Measurements from ENCODE around the gene SLC9A8. TPM values are rescaled to one million over a fixed set of nuclear protein-coding genes. Genes with fewer than 3 reads are reported as not detected.
"Not testable (repeated sequence)": the region's sequence is repeated elsewhere in the genome, so short reads cannot be mapped to it uniquely, and the experiment has no call there.

Gene SLC9A8
- total RNA-seq, 4 donors from 2014 or later: 8.2 to 17.3 (median 12.1) TPM

DNA sequence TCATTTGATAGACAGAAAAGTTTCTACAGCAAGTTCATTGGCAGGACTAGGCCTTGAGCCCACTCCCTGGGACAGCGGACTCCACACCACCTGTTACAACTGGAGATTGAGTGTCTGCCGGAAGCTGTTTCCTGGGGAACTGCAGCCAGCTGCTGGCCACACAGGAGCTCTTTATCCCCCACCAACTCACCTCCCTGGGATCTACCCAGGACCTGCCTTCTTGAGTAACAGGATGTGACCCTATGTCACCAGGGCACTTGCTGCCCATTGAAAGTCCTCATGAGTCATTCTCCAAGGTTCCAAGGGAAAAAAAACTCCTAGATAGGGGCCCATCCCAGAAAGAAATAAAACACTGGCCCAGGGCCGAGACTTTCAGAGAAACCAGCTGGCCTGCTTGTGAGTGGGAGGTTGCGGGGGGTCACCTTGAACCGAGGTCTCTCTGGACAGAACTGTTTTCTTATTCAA, 37.4 kb upstream of the SLC9A8 start:
- no peaks in the 10 kb centered on the region for H3K36me3 ChIP-seq
- TF ChIP-seq POLR2A (IDR thresholded peaks at IDR 0.05) (no peak), EP300 (IDR thresholded peaks at IDR 0.05) (peak in 1 of 2 donors; percentile 74)
- TF ChIP-seq, protein P1, sequence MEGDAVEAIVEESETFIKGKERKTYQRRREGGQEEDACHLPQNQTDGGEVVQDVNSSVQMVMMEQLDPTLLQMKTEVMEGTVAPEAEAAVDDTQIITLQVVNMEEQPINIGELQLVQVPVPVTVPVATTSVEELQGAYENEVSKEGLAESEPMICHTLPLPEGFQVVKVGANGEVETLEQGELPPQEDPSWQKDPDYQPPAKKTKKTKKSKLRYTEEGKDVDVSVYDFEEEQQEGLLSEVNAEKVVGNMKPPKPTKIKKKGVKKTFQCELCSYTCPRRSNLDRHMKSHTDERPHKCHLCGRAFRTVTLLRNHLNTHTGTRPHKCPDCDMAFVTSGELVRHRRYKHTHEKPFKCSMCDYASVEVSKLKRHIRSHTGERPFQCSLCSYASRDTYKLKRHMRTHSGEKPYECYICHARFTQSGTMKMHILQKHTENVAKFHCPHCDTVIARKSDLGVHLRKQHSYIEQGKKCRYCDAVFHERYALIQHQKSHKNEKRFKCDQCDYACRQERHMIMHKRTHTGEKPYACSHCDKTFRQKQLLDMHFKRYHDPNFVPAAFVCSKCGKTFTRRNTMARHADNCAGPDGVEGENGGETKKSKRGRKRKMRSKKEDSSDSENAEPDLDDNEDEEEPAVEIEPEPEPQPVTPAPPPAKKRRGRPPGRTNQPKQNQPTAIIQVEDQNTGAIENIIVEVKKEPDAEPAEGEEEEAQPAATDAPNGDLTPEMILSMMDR (IDR thresholded peaks at IDR 0.05): no peak
- no peaks in the 10 kb centered on the region for H3K27me3 ChIP-seq
- peaks cover 0 to 37% (median 15%) of the 10 kb centered on the region in 4 donors for H3K4me1 ChIP-seq
- peak overlapping the region in 3 of 4 donors; percentile 24 to 80 (median 62) for H3K27ac ChIP-seq
- DNase-seq (ENCODE audit: low spot score in 2 of 2): peak in 1 of 2 donors; percentile 36
- 36 to 50% methylated on average over 5 of the region's 5 CpGs for WGBS, 2 donors
- H3K9me3 ChIP-seq: no peaks in the 10 kb centered on the region
- H3K4me3 ChIP-seq: no peak overlapping the region

DNA sequence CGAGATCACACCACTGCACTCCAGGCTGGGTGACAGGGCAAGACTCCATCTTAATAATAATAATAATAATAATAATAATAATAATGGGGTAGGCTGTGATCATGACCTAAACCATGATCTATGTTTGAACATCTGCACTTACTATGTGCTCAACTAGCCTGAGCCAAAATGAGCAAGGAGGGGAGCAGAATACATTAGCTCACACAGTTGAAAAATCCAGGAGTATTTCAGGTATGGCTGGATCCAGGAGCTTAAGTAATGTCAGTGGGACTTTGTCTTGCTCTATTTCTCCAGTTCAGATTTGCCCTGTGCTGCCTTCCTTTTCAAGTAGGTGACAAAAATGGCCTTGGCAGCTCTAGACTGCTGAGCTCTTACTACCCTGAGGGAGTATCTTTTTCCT, 32.7 kb upstream of the SLC9A8 start:
- TF ChIP-seq, protein P1 (IDR thresholded peaks at IDR 0.05): no peak
- TF ChIP-seq POLR2A (IDR thresholded peaks at IDR 0.05): no peak
- TF ChIP-seq EP300 (IDR thresholded peaks at IDR 0.05): no peak
- Histone ChIP-seq H3K9me3 (no peaks in the 10 kb centered on the region), H3K4me1 (peaks cover 0 to 19% (median 14%) of the 10 kb centered on the region in 4 donors), H3K36me3 (no peaks in the 10 kb centered on the region), H3K4me3 (no peak overlapping the region), H3K27ac (no peak overlapping the region), H3K27me3 (no peaks in the 10 kb centered on the region)
- WGBS, 2 donors: 92 to 94% methylated on average over 1 of the region's 1 CpG
- DNase-seq (ENCODE audit: low spot score in 2 of 2): no peak

DNA sequence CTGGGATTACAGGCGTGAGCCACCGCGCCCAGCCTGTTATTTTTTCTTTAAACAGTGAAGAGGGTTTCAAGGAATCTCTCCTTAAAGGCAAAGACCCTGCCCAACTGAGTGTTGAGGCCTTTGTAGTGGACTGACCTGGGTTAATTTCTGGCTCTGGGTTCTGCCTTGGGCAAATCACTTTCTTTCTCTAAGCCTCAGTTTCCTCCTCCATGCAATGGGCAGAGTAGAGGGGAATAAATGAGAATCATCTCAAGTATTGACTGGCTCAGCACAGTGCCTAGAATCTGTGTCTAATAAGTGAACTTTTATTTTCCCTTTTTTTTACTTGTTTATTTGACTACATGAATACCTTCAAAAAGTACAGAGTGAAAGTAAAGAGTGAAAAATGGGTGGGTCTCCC, 31.0 kb upstream of the SLC9A8 start:
- WGBS, 2 donors: 89 to 90% methylated on average over 3 of the region's 3 CpGs
- Histone ChIP-seq H3K9me3 (no peaks in the 10 kb centered on the region), H3K27ac (no peak overlapping the region), H3K4me1 (peaks cover 0 to 1% (median 0%) of the 10 kb centered on the region in 4 donors), H3K4me3 (no peak overlapping the region), H3K27me3 (no peaks in the 10 kb centered on the region), H3K36me3 (no peaks in the 10 kb centered on the region)
- no peak for DNase-seq (ENCODE audit: low spot score in 2 of 2)
- TF ChIP-seq EP300 (IDR thresholded peaks at IDR 0.05): no peak
- TF ChIP-seq, protein P1 (IDR thresholded peaks at IDR 0.05): no peak
- no peak for TF ChIP-seq POLR2A (IDR thresholded peaks at IDR 0.05)

DNA sequence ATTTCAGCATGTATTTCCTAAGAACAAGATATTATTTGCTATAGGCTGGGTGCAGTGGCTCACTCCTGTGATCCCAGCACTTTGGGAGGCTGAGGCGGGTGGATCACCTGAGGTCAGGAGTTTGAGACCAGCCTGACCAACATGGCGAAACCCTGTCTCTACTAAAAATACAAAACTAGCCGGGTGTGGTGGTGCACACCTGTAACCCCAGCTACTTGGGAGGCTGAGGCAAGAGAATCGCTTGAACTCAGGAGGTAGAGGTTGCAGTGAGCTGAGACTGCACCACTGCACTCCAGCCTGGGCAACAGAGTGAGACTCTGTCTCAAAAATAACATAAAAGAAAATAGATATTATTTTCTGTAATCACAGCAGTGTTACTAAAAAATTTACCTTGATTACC, 30.2 kb upstream of the SLC9A8 start:
- H3K36me3 ChIP-seq; H3K9me3 ChIP-seq; H3K4me1 ChIP-seq; H3K4me3 ChIP-seq; H3K27me3 ChIP-seq; H3K27ac ChIP-seq; DNase-seq (ENCODE audit: low spot score in 2 of 2): not testable (repeated sequence)
- WGBS, 2 donors: 94 to 96% methylated on average over 4 of the region's 4 CpGs

DNA sequence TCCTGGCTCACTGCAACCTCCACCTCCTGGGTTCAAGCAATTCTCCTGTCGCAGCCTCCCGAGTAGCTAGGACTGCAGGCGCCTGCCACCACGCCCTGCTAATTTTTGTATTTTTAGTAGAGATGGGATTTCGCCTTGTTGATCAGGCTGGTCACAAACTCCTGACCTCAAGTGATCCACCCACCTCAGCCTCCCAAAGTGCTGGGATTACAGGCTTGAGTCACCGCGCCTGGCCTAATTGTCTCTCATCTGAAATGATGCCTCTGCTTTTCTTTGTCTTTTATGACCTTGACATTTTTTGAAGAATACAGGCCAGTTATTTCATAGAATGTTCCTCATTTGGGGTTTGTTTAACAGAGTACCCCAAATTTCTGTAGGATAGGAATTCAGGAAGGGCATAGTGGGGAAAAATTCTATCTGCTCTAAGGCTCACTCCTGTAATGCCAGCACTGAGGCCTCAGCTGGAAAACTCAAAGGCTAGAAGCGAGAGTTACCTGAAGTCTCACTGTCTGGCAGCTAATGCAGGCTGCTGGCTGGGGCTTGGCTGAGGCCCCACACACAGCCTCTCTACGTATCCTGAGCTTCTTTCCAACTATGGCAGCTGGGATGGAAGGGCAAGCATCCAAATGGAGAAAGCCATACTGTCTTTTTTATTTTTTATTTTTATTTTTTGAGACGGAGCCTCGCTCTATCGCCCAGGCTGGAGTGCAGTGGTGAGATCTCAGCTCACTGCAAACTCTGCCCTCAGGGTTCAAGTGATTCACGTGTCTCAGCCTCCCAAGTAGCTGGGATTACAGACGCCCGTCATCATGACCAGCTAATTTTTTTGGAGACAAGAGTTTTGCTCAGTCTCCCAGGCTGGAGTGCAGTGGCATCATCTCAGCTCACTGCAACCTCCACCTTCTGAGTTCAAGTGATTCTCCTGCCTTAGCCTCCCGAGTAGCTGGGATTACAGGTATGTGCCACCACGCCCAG, 29.3 kb upstream of the SLC9A8 start:
- not testable (repeated sequence) for H3K27ac ChIP-seq; H3K4me1 ChIP-seq; H3K36me3 ChIP-seq; H3K9me3 ChIP-seq; DNase-seq (ENCODE audit: low spot score in 2 of 2); H3K4me3 ChIP-seq; H3K27me3 ChIP-seq
- WGBS, 2 donors: 84 to 87% methylated on average over 17 of the region's 17 CpGs

DNA sequence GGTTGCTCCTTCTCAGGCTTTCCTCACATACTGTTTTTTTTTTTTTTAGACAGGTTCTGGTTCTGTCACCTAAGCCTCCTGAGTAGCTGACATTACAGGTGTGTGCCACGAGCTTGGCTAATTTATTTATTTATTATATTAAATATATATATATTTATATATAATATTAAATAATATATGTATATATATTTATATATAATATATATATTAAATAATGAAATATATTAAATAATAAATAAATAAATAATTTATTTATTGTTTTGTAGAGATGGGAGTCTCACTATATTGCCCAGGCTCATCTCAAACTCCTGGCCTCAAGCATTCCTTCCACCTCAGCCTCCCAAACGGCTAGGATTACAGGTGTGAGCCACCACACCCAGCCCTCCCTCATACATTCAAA, 28.3 kb upstream of the SLC9A8 start:
- no peak overlapping the region for H3K27ac ChIP-seq
- 65 to 70% methylated on average over 2 of the region's 2 CpGs for WGBS, 2 donors

More for the DNA sequence above, 28.3 kb upstream of the SLC9A8 start:
- Histone ChIP-seq H3K4me1 (no peaks in the 10 kb centered on the region), H3K27me3 (no peaks in the 10 kb centered on the region), H3K9me3 (no peaks in the 10 kb centered on the region), H3K4me3 (no peak overlapping the region), H3K36me3 (no peaks in the 10 kb centered on the region)
- DNase-seq (ENCODE audit: low spot score in 2 of 2): no peak
- TF ChIP-seq, protein P1 (IDR thresholded peaks at IDR 0.05): no peak
- TF ChIP-seq POLR2A (IDR thresholded peaks at IDR 0.05) (no peak), EP300 (IDR thresholded peaks at IDR 0.05) (no peak)

Measured in tibial nerve (tissue), 4 donors.